HG03280 (cell line): Measurements from ENCODE around the gene ARHGAP26.
"Not testable (repeated sequence)": the region's sequence is repeated elsewhere in the genome, so short reads cannot be mapped to it uniquely, and the experiment has no call there.

Experiments used
- ATAC-seq: cut with Tn5 transposase; IDR thresholded peaks from one replicate; pipeline ENCODE4 v1.9.1; 2021; ENCODE audit warnings: mild to moderate bottlenecking, moderate library complexity; ENCODE audit not compliant: unreplicated experiment

Gene ARHGAP26

DNA sequence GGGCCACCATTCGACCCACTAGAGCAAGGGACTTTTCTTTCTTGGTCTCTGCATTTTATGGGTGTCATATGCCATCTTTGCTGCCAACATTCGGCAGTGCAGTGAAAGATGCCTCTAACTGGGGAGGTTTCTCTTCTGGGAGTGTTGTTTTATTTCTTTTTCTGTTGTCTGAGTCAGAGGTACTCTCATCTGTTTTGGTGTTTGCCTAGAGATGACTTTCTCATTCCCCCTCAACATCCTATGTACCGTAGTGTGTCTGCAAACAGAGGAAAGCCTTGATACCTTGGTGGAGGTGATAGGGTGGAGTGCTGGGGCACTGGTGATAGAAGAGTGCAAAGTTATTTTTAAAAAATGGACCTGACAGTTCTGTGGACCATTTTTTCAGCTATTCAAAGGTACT lies 182.1 kb downstream of the ARHGAP26 start:
- no peak for ATAC-seq

DNA sequence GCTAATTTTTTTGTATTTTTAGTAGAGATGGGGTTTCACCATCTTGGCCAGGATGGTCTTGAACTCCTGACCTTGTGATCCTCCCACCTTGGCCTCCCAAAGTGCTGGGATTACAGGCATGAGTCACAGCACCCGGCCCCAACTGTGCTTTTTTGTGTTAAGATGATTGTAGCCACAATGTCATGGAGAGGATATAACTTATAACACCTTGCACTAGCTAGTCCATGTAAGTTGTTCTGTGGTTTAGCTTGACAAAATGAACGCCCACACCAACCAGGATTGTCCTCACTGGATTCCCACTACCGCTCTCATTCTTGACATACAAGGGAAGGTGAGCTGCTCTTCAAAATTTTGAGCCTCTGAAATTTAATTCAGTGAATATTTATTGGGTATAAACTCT lies 182.7 kb downstream of the ARHGAP26 start:
- not testable (repeated sequence) for ATAC-seq

DNA sequence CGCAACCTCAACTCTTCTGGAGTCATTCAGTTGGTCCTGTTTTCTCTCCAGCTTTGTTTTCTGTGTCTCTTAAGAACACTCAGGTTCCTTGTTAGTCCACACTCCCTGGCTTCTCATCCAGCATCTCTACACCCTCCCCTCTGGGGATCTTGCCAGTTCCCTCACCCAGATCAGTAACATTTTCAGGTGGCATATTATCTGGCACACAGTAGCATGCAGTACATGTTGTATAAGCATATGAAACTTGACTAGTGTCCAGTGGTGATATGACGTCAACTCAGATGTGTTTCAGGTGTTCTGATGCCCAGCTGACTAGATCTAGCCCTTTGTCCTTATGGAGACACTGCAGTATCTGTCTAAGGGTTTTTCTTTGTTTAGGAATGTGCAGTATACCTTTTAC lies 184.3 kb downstream of the ARHGAP26 start:
- no peak for ATAC-seq

- ATAC-seq: no peak
Measured at GRCh38 chr5:142955628-142956027, 185.5 kb downstream of the ARHGAP26 start.

- no peak for ATAC-seq
Measured at GRCh38 chr5:142957528-142957927, 187.4 kb downstream of the ARHGAP26 start.

DNA sequence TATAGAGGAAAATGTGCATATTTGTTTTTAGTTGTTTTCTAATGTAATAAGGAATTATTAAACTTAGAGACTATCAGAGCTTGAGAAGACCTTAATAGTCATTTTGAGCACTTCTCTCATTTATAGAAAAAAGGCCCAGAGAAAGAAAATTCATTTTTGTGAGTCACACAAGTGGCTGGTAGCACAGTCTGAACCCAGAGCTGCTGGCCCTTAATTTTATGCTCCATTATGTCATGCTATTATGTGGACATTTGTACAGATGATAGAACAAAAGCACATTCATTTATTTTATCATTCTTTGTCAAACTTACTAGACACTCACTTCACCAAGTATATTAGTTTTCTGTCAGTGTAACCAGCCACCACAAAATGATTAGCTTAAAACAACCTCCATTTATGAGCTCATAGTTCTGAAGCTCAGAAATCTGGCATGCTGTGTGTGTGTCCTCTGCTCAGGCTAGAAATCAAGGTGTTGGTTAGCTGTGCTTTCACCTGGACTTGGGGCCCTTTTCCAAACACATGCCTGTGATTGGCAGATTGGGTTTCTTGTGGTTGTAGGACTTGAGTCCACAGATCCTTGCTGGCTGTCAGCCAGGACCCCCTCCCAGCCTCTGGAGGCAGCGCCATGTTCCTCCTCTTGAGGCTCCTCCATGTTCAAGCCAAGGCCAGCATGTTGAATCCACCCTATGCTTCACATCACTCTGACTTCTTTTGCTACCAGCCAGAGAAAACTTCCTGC lies 188.9 kb downstream of the ARHGAP26 start:
- no peak for ATAC-seq

GRCh38 chr5:142959683-142960657 lies 189.8 kb downstream of the ARHGAP26 start:
- no peak for ATAC-seq

DNA sequence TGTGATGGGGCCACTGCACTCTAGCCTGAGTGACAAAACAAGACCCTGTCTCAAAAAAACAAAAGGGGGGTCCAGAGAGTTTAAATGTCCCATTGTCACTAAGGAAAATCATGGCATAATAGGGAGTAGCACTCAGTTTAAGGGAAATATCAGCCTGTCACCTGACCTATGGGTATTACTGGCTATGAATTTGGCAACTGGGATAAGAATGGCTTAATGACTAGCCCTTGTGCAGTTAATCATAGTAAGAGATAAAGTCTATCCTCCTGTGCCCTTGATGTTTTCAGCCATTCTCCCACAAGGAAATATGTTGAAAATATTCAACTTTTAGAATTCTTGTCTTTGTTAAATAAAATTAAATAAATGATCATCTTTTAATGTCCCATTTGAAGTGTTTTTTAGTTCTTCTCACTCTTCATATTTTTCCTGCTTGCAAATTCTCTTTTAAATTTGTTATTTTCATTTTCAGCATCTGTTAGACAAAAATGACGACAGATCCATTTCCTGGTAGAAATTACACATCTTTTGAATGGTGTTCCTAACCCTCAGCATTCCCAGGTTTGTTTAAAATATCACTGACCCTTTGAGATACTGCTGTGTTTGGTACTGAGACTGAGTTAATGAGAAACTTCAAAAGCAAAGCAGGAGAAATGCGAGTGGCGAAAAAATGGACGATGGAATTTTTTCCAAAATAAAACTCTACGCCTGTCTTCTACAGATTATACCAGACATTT lies 191.4 kb downstream of the ARHGAP26 start:
- ATAC-seq: no peak

DNA sequence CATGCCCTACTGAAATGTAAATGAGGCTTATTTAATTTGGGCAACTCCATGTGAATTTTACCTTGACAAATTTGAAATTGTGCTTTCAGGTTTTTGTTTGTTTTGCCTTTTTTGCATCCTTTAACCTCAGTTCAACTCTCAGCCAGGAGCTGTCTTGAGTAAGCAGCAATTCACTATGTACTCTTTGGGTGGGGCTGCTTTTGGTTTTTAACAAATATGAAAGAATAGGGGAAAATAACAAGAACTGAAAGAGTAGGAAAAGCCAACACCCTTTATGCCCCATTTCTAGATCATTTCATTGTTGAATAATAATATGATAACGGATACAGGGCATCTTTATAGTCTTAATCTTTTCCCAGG lies 192.0 kb downstream of the ARHGAP26 start:
- ATAC-seq: no peak

DNA sequence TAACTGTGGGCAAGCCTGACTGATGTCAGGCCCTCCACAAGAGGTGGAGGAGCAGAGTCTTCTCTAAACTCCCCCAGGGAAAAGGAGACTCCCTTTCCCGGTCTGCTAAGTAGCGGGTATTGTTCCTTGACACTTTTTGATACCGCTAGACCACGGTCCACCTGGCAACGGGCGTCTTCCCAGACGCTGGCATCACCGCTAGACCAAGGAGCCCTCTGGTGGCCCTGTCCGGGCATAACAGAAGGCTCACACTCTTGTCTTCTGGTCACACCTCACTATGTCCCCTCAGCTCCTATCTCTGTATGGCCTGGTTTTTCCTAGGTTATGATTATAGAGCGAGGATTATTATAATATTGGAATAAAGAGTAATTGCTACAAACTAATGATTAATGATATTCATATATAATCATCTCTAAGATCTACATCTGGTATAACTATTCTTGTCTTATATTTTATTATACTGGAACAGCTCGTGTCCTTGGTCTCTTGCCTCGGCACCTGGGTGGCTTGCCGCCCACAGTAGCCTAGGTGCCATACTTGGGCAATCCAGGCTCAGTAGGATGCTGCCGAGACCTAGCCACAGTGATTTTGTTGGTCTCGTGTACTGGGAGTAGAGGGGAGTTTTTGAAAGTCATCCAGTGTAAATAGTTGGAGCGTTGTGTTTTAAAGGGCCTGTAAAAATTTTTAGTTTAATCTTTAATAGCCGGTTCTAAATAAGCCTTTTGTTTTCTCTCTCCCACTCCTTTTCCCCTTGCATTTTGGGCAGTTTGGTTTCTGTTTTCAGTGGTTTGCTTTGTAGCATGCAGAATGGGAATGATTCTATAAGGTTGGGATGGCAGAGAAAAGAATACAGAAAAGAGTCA lies 195.3 kb downstream of the ARHGAP26 start:
- not testable (repeated sequence) for ATAC-seq

- no peak for ATAC-seq
Measured at GRCh38 chr5:142966121-142966420, 195.9 kb downstream of the ARHGAP26 start.

- no peak for ATAC-seq
Measured at GRCh38 chr5:142969186-142969585, 199.0 kb downstream of the ARHGAP26 start.

DNA sequence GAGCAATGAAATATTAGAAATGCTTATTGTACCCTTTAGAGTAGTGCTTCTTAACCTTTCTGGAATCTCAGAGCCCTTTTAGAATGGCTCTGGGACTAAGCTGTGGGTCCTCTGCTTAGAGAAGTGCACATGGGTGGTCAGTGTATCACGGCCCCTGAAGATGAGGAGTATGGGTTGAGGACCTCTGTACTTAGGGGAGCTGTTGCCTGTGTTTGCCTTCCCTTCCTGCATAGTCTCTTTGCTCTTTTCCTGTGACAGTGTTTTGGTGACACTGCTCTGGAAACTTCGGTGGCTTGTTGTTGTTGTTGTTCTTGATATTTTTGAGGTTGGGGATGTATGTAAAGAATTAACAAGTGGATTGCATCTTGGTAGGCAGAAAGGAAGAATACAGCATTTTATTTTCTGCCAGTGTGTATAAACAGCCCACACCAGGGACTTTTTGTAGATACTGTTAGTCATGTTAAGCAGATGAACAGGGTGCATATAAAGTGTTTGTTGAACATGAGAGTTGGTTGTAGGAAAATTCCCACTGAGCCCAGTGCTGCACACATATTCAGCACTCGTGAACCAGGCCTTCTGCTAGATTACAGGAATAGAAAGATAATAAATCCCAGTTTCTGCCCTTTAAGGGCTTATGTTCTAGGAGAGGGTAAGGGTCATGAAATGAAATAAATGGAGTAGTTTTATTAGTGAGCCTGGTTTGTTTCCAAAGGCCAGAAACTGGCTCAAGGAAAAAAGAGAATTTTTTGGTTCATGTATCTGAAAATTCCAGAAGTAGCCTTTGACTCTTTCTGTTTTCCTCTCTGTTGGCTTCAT lies 199.7 kb downstream of the ARHGAP26 start:
- ATAC-seq: no peak

- no peak for ATAC-seq
Measured at GRCh38 chr5:142970440-142971030, 200.4 kb downstream of the ARHGAP26 start.

DNA sequence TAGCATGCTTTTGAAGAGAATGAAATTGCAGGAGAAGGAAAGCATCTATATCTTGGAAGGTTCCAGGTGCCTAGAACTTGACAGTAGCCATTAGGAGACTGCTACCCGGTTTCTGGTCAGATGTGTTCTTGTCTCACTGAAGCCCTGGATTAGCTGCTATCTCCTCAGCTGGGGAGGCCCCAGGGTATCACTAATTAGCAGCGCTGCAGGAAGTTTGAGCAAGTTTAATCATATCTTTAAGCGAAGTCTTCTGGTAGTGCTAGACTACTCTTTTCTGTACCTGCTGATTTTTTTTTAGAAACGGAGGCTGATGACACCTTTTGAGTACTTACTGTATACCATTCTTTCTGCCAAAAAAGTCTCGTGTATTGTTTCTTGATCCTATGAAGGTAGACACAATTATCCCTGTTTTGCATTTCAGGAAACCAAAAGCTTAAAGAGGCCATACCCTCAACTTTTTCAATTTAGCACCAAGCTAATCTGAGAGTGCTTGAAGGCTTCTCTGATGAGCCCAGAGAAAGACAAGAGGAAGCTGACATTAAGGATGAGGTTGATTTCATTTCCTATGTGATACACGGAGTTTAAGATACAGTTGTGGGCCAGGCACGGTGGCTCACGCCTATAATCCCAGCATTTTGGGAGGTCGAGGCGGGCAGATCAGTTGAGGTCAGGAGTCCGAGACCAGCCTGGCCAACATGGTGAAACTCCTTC lies 201.3 kb downstream of the ARHGAP26 start:
- no peak for ATAC-seq

- ATAC-seq: no peak
Measured at GRCh38 chr5:142972064-142972570, 201.9 kb downstream of the ARHGAP26 start.

- ATAC-seq: no peak
Measured at GRCh38 chr5:142973932-142974331, 203.8 kb downstream of the ARHGAP26 start.

GRCh38 chr5:142974409-142974808 lies 204.2 kb downstream of the ARHGAP26 start:
- no peak for ATAC-seq

GRCh38 chr5:142976861-142977260 lies 206.7 kb downstream of the ARHGAP26 start:
- ATAC-seq: no peak
